HepG2 (cell line): Measurements from ENCODE around the gene SGMS1.
"Not testable (repeated sequence)": the region's sequence is repeated elsewhere in the genome, so short reads cannot be mapped to it uniquely, and the experiment has no call there.

Experiments
- CTCF ChIP-seq: sonication (generic); formaldehyde crosslinking; IDR thresholded peaks from 2 replicates; pipeline ENCODE4 v1.5.0; 2020; ENCODE audit warnings: mild to moderate bottlenecking, missing genetic modification reagents, moderate library complexity
- ELK4 ChIP-seq: sonication (generic); formaldehyde crosslinking; IDR thresholded peaks from 2 replicates; pipeline ENCODE4 v1.9.0; 2021; ENCODE audit warnings: missing genetic modification reagents, borderline replicate concordance
- JUNB ChIP-seq: sonication (generic); formaldehyde crosslinking; IDR thresholded peaks from 2 replicates; pipeline ENCODE4 v1.8.0; 2022; ENCODE audit warnings: missing genetic modification reagents, mild to moderate bottlenecking, borderline replicate concordance
- SRSF1 ChIP-seq: fragments of 200-400 bp; formaldehyde crosslinking; optimal IDR thresholded peaks from 2 replicates; pipeline ENCODE3; 2017; ENCODE audit warnings: mild to moderate bottlenecking, low read depth, low read length, moderate library complexity
- ZXDC ChIP-seq: sonication (generic); formaldehyde crosslinking; IDR thresholded peaks from 2 replicates; pipeline ENCODE4 v1.5.0; 2020; ENCODE audit warnings: mild to moderate bottlenecking, missing genetic modification reagents

GRCh38 chr10:50659016-50659864, 35.5 kb upstream of the SGMS1 start:
- not testable (repeated sequence) for TF ChIP-seq ZXDC (CRISPR knock-in tag); ELK4; JUNB (CRISPR knock-in tag); SRSF1; CTCF (CRISPR knock-in tag)
